HuH-7 (cell line): ENCODE results near the gene TMEM8B.
"Not testable (repeated sequence)": the region's sequence is repeated elsewhere in the genome, so short reads cannot be mapped to it uniquely, and the experiment has no call there.

Experiments
- DNase-seq: peaks from one replicate; pipeline ENCODE4 v3.0.0; 2011; ENCODE audit warnings: low spot score

Gene TMEM8B

GRCh38 chr9:35906923-35907699, 78.1 kb downstream of the TMEM8B start:
- no peak for DNase-seq

GRCh38 chr9:35907711-35908503, 78.9 kb downstream of the TMEM8B start:
- DNase-seq: peak; percentile 62

- DNase-seq: no peak
These were observed 79.6 kb downstream of the TMEM8B start for GRCh38 chr9:35908504-35909125.

DNA sequence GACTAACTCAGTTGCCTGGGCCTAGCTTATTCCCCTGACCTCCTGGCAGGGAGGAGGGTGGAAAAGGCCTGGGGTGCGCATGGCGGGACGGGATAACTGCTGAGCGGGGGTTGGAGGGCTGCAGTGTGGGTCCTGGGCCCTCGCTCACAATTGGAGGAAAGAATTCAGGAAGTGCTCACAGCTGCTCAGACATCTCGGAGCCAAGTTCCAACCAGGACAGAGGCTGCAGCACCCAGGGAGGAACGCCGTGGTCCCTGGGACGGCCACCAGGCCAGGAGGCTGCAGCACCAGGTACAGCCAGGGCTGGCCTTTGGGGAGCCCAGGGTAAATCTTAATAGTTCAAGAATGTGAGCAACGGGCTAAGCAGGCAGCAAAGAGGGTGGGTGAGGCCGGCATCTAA, 80.2 kb downstream of the TMEM8B start, which contains the start of gene SPAAR:
Gene SPAAR, plus strand, starts transcription at position 217 of the 400 bp plus-strand sequence. CDS start 974 bp downstream, outside the sequence.
- DNase-seq: no peak

DNA sequence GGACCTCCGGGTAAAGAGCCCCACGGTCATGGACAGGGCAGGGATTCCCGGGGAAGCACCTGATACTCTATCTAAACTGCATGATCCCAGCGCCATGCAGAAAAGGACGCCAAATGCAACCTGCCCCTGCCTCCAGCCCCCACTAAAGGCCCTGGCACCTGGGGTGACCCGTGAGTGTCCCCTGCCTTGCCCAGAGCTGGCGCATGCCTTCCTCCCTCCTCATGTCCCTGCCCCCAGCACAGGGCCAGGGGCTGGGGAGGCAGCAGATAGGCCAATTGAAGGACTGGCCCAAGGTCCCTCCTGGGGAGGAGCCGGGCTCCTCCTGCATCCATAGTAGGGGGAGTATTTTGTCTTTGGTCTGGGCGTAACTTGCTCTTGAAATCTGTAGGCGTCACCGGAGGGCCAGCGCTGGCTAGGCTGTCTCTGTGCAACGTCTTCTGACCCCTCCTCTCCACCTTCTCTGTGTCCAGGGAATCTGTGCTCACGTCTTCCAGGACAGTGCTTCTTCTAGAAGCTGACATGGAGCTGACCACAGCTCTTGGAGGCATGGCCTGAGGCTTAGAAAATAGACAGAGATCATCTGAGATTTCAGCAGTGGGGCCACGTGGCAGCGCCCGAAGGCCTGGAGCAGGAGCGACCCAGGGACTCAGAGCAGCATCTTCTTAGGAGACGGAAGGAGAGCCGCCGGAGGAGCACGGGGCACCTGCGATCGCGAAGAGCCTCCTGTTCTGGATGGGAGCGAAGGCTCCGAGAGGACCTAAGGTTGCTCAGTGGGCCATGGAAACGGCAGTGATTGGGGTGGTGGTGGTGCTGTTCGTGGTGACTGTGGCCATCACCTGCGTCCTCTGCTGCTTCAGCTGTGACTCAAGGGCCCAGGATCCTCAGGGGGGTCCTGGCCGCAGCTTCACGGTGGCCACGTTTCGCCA, 80.9 kb downstream of the TMEM8B start:
- no peak for DNase-seq

- DNase-seq: peak; percentile 59
These were observed 81.8 kb downstream of the TMEM8B start for GRCh38 chr9:35910613-35911359.

- DNase-seq: no peak
These were observed 82.7 kb downstream of the TMEM8B start for GRCh38 chr9:35911690-35912089.

DNA sequence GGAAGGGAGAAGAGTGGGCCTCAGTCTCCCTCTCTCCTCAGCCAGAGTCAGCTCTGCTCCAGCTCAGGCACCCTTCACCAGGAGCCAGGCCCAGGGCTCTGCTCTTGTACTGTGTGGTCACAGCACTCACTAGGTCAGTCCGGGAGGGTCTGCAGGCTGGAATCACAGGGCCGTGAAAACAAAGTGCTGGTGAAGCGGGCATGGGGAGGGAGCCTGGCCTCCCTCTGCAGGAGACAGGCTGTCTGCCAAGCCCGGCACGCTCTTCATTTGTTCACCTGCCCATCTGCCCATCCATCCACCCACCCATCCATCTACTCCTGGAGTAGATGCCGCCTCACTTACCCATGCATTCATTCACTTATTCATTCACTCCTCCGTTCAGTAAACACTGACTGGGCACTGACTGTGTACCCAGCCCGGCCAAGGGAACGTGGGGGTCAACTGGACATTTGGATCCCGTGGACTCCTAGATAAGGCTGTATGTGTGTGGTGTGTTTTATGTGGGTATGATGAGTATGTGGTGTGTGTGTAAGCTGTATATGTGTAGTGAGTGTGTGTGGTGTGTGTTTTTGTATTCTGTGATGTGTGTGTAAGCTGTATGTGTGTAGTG, 83.9 kb downstream of the TMEM8B start:
- DNase-seq: no peak

DNA sequence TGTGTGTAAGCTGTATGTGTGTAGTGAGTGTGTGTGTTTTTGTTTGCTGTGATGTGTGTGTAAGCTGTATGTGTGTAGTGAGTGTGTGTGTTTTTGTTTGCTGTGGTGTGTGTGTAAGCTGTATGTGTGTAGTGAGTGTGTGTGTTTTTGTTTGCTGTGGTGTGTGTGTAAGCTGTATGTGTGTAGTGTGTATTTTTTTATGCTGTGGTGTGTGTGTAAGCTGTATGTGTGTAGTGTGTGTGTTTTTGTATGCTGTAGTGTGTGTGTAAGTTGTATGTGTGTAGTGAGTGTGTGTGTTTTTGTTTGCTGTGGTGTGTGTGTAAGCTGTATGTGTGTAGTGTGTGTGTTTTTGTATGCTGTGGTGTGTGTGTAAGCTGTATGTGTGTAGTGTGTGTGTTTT, 84.4 kb downstream of the TMEM8B start:
- DNase-seq: not testable (repeated sequence)

GRCh38 chr9:35914301-35914807, 85.3 kb downstream of the TMEM8B start:
- DNase-seq: peak; percentile 64
